NCI-H82 treated with DMSO at 0.1 percent for 48 hours (cell line): Measurements from ENCODE around the gene EDEM2.
"Not testable (repeated sequence)": the region's sequence is repeated elsewhere in the genome, so short reads cannot be mapped to it uniquely, and the experiment has no call there.

Experiments used
- DNase-seq: peaks from one replicate; lab custom pipeline; 2025; ENCODE audit not compliant: unreplicated experiment; lab: John Stamatoyannopoulos, UW

Gene EDEM2

GRCh38 chr20:35168701-35169409 lies 21.7 kb upstream of the EDEM2 start:
- DNase-seq: not testable (repeated sequence)

- DNase-seq: no peak
Measured at GRCh38 chr20:35167787-35168186, 20.7 kb upstream of the EDEM2 start.

- no peak for DNase-seq
Measured at GRCh38 chr20:35166242-35166830, 19.2 kb upstream of the EDEM2 start.

- no peak for DNase-seq
Measured at GRCh38 chr20:35165221-35166185, 18.4 kb upstream of the EDEM2 start.

- not testable (repeated sequence) for DNase-seq
Measured at GRCh38 chr20:35164531-35164930, 17.4 kb upstream of the EDEM2 start.

GRCh38 chr20:35160341-35160740 lies 13.2 kb upstream of the EDEM2 start:
- DNase-seq: not testable (repeated sequence)

- no peak for DNase-seq
Measured at GRCh38 chr20:35156978-35157377, 9.8 kb upstream of the EDEM2 start.

- no peak for DNase-seq
Measured at GRCh38 chr20:35155936-35156335, 8.8 kb upstream of the EDEM2 start.

- DNase-seq: no peak
Measured at GRCh38 chr20:35151736-35152135, 4.6 kb upstream of the EDEM2 start.

- no peak for DNase-seq
Measured at GRCh38 chr20:35150846-35151579, 3.9 kb upstream of the EDEM2 start.

- not testable (repeated sequence) for DNase-seq
Measured at GRCh38 chr20:35147575-35148071, 487 bp upstream of the EDEM2 start.

- peak; percentile 20 for DNase-seq
Measured at GRCh38 chr20:35146299-35146919, 727 bp downstream of the EDEM2 start.

GRCh38 chr20:35145141-35145564 lies 2.0 kb downstream of the EDEM2 start:
- peak; percentile 65 for DNase-seq

GRCh38 chr20:35144694-35145093 lies 2.4 kb downstream of the EDEM2 start:
- no peak for DNase-seq

- no peak for DNase-seq
Measured at GRCh38 chr20:35135867-35136586, 11.1 kb downstream of the EDEM2 start.

- no peak for DNase-seq
Measured at GRCh38 chr20:35134880-35135279, 12.3 kb downstream of the EDEM2 start.

GRCh38 chr20:35134472-35134871 lies 12.7 kb downstream of the EDEM2 start:
- no peak for DNase-seq

- no peak for DNase-seq
Measured at GRCh38 chr20:35133735-35134134, 13.4 kb downstream of the EDEM2 start.

- no peak for DNase-seq
Measured at GRCh38 chr20:35133031-35133430, 14.1 kb downstream of the EDEM2 start.

- no peak for DNase-seq
Measured at GRCh38 chr20:35131934-35132333, 15.2 kb downstream of the EDEM2 start.
